HG03108 (cell line): ENCODE measurements around the gene PRDM2.
"Not testable (repeated sequence)": the region's sequence is repeated elsewhere in the genome, so short reads cannot be mapped to it uniquely, and the experiment has no call there.

Experiments
- ATAC-seq: cut with Tn5 transposase; IDR thresholded peaks from one replicate; pipeline ENCODE4 v1.9.1; 2021; ENCODE audit warnings: moderate library complexity; ENCODE audit not compliant: unreplicated experiment

PRDM2 gene

DNA sequence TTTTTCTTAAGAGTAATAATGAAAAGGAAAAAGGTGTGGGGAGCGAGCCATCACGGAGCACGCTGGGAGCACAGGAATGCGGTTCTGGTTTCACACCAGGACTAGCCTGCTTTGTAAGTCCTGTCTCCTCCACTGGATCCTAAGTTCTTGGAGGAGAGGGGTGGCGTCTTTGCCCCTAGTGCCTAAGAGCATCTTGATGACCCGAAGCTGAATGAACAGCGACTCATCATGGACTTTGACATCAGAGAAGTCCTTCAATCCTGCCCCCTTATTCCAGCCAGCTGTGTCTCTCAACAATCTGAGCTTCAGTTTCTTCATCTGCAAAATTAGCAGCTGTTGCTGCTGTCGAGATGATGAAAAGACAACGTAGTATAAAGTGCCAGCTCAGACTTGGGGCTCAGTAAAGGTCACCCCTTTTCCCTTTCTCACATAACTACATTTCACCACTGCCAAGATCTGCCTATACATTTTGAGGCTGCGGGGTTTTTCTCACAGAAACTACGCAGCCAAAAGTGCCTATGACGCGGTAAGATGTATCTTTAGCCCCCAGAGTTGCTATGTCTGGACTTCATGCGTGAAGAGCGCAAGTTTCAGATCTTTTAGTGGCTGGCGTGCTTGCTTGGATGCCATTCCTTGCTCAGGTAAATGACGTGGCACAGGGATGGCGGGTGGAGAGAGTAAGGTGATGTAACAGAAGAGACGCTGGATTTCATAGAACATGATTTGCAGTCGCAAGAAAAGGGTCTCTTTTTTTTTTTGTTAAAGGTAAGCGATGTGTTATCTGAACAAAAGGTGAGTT is 4.9 kb upstream of the PRDM2 start:
- ATAC-seq = no peak

DNA sequence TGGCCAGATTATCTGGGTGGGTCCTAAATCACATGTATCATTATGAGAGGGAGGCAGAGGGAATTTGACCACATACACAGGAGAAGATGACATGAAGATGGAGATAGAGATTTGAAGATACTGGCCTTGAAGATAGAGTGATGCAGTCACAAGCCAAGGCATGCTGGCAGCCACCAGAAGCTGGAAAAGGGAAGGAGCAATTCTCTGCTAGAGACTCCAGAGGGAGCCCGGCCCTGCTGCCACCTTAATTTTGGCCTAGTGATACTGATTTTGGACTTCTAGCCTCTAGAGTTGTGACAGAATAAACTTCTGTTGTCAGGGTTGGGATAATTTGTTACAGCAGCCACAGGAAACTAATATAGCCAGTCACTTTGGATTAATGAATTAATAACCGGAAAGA is 2.2 kb upstream of the PRDM2 start:
- ATAC-seq = no peak

DNA sequence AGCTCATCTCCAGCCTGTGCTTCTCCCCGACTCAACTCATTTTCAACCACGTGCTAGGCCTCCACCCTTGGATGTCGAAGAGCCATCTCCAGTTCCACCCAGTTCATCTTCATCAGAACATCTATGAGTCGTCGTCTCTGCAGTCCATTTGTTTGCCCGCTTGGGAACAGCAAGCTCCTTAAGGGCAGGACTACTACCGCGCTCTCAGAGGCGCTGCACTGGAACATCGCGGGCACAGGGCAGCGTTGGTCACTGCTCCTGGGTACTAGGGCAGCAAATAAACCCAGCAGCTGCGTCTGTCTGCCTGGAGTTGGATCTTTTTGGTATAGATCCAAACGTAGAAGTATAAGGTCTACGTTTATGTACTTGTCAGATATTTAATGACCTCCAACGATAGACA is 478 bp upstream of the PRDM2 start:
- ATAC-seq = no peak

DNA sequence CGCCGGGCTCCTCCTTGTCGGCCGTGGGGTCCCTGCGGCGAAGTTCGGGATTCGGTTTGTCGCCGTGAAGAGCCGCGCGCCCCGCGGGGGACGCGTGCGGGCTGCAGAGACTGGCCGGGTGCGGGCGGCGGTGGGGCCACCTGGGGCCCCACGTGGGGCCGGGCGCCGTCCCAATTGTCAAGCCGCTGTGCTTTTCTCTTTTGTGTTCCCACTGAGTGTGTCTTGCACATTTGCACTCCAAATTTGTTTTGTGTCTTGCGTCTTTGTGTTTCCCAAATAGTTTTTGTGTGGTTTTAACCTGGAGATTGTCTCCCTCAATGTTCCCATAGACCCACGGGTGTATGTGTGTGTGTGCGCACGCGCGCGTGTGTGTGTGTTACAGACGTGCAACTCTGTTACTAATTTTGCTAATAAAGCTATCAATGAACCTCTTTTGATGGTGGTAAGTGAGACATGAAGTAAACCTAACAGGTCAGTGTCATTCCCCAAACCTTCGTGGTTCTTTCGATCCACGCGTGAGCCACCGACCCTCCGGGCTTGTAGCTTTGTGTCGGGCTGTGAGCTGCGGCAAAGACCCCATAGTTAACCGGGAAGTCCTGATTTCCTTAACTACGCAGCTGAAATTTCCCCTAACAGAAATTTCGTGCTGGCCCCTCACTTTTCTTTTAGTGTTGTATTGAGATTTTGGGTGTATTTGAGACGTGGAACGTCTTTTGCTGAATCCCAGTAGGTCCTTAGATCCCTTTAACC is 708 bp downstream of the PRDM2 start:
- ATAC-seq = peak; percentile 20

DNA sequence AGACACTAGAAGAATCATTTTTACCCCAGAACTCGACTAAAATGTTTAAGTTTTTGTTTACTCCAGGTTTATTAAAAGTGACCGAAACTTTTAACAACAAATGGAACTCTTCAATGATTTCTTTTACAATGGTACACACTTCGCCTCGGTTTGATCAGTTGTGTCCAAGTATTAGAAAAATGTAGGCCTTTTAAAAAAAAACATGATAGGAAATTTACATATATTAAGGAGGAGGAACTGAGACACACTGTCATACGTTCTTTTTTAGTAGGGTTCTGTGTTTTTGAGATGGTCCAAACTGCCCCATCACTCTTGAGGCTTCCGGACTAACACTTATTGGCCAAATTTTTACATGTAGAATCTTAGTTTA is 1.3 kb downstream of the PRDM2 start:
- ATAC-seq = no peak

DNA sequence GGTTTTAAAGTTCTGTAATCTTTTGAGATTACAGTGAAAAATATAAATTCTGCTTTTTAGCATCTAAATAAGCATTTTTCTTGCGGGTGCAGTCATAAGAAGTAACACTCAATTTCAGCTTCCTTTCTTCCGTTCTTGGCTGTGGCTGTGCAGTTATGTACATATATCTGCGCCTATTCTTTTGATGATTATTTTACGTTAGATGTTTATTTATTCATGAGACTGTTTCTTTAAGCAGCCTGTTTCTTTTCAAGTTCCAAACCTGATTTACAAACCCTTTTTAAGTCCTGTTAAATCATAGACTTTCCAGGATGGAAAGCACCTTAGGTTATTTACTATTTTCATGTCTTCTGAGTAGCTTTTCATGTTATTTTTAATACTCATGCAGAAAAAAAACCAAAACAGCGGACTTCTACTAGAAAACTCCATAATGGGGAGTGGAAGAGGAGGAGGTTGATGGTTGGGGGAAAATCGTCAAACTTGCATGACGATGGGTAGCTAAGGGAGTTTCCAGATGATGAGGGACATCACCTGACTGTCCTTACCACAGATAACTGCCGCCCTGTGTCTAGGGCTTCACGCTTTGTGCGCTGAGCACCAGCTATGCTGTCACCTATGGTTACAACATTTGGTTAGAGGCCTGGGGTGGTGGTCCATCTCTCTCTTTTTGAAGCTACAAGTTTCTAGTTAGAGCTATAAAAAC is 2.6 kb downstream of the PRDM2 start:
- peak; percentile 75 for ATAC-seq

DNA sequence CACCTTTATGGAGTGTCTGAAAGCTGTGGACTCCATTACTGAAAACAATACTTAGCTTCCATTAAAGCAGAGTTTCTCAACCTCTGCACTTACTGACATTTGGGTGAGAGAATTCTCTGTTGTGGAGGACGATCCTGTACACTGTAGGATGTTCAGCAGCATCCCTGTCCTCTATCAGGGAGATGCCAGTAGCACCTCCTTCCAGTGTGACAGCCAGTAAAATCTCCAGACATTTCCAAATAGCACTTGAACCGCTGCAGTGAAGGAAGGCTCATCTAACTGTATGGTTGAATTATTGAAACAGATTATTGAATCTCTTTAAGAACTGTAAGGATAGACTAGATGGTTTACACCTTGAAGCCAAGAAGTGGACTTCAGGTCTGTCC is 3.1 kb downstream of the PRDM2 start:
- ATAC-seq = no peak

DNA sequence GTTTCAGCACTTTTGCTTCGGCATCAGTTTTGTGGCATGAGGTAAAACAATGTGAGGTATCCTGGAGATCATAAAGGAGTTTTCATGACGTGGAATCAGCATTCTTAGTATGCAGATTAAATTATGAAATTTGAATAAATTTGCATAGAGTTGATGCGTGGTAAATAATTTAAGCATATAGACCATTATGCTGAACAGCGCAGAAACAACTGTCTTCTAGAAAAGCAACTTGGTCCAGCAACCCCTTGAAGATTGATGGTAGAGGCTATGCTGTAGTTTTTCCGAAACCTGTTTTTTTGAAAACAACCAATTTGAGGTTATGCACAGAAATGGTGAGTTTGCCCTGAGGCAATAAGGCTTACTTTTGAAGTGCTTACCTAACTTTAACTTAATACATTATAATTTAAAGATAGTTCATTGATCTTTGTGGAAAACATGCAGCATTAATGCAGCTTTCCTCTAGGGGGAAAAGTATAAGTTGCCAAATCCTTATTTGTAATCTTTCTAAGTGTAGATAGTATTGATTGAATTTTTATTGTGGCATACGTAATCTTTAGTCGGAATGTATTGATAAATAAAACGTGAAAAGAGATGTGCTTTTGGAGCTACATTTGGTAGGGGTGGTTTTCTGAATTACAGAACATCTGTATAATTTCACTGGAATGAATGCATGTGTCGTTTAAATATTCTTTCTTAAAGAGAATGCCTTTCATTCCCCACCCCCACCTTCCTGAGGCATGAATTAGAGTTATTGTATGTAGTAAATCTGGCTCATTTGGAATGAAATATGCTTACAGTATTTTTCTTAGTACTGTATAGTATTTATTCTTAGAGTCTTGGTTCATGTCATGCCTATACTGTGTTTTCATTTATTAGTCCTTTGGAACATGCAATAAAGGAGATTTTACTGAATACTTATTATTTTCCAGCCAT is 3.8 kb downstream of the PRDM2 start:
- ATAC-seq = no peak

DNA sequence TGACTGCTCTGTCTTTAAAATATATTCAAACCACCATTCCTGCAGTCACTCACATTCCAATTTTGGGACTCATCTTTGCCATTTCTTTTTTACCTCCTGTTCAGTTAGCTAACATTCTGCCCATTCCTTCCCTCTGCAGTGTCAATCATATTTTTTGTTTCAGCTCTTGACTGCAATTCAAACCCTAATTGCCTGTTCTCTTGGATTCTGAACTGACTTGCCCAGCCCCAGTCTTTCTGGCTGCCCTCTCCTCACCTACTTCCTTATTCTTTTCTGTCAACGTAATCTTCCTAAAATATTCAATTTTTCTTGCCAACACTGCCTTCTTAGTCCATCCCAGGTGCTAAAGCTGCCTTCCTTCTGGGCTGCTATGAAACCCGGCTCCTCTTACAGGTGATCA is 6.1 kb downstream of the PRDM2 start:
- ATAC-seq = no peak

DNA sequence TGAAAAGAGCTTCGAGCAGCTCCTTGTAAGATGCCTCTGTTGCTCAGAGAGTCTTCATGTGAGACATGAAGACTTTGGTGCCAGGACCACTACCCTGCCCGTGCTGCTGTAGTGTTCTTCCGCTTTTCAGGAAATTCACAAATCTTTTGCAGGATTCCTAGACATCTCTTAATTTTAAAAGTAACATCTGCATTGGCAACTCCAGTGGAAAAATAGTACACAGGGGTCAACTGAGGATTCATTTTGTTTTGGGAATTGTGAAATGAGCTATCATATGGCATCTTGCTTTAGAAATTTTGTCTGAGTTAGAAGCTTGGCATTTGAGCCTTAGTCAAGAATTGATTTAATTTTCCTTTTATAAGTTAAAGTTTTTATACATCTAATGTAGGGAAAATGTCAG is 7.2 kb downstream of the PRDM2 start:
- ATAC-seq = no peak

DNA sequence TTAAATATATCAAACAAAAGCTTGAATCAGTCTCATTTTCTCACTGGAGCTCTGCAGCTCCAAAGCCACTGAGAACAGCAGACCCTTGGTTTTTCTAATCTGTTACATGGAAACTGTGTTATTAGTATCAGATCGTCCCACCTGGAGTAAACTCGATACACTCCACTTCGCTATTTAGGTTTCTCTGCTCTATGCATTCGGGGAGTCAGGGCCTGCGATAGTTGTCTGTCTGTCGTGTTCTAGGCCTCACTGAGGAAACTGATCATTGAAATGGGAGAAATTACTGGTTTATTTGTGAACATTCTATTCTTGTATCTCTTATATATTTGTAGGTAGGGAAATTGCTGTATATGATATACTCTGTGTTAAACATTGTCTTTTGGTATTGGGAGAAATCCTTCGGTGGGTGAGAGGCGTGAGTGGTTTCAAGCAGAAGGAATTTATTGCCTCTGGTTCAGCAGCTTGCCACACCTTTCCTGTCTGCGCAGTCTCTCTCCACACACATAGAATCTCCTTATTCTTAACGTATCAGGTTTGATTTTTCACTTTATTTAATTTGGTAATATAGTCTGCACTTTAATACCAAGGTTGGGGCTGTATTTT is 8.5 kb downstream of the PRDM2 start:
- ATAC-seq = no peak

DNA sequence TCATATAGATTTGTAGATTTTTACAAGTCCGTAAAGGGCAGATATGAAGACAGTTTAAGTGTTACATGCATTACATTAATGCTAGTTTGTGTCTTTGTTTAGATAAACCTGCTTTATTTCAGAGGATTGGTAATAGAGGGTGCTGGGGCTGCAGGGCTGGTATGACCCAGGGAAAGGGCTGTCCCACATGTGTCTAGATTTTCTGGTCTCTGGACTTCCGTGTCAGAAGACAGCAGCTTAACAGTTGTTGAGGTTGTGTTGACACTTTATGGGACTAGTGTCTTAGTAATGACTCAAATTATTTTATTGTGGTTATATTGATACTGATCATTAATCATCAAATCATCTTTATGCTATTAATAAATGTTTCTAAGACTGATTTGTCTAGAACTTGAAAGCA is 10.1 kb downstream of the PRDM2 start:
- no peak for ATAC-seq

DNA sequence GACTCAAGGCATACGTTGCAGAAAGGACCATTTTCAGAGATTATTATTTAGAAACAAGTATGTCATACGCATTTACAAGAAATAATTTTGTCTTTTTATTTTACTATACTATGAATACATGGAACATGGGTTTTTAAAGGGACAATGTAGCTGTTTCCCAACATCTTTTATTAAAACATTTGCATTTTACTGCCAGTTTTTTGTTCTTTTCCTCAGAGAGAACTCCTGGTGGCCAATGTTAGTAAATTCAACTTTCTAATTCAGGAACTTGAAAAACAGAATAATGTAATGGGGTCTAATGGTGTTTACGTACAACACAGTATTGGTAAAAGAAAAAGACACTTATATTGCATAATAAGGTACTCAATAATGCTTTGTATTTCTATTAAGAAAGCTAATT is 14.9 kb downstream of the PRDM2 start:
- no peak for ATAC-seq

DNA sequence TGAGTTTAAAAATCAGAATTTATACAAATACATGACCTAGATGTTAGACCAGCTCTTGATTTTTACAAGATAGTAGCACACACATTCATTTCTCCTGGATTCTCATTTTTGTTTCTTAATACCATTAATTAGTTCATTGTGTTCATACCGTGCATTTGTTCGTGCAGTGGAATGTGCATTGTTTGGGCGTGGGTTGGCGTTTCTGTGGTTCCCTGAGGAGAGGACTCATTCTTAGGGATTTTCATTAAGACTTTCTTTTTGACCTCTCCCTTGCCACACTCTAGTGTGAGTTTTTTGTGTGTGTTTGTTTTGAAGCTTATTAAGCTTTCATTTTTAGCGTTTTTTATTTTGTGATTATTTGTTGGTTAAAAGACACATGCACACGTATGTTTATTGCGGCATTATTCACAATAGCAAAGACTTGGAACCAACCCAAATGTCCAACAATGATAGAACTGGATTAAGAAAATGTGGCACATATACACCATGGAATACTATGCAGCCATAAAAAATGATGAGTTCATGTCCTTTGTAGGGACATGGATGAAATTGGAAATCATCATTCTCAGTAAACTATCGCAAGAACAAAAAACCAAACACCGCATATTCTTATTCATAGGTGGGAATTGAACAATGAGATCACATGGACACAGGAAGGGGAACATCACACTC is 15.8 kb downstream of the PRDM2 start:
- ATAC-seq = not testable (repeated sequence)

DNA sequence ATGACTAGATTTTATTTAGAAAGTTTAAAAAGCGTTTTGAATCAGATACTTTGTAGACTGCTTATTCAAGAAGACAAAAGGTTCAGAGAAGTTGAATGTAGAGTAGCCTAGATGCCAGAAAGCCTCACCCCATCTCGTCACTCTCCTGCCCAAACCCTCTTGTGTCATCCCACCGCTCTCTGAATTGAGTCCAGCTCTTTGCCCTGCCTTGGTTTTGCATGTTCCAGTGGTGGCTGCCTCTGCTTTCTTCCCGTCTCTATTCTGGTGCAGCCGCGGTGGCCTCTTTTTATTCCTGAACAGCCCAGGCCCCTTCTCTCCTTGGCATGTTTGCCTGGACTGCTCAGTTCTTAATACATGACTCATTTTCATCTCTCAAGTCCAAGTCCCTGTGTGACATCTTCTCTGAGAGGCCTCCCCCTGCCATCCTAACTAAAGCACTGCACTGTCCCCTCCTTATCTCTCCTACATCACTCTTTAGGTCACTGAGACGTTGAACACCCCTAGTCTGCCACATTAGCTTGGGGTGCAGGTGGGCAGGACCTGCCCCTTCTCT is 22.9 kb downstream of the PRDM2 start:
- no peak for ATAC-seq

DNA sequence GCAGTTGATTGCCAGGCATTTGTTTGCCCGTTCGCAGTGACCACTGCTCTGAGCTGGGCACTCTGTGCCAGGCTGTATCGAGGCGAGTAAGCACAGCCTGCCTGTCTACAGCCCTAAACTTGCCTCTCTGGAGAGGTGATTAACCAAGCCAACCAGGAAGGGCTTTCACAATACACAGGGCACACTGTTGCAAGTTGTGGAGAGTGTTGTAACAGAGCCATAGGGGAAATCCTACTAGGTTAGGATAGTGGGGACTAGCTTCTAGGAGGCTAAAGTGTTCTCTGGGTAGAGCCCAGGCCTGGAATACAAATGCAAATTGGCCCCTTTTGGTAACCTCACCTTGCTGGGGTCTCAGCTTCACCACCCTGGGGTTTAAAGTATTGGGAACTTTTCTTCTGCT is 23.8 kb downstream of the PRDM2 start:
- no peak for ATAC-seq

DNA sequence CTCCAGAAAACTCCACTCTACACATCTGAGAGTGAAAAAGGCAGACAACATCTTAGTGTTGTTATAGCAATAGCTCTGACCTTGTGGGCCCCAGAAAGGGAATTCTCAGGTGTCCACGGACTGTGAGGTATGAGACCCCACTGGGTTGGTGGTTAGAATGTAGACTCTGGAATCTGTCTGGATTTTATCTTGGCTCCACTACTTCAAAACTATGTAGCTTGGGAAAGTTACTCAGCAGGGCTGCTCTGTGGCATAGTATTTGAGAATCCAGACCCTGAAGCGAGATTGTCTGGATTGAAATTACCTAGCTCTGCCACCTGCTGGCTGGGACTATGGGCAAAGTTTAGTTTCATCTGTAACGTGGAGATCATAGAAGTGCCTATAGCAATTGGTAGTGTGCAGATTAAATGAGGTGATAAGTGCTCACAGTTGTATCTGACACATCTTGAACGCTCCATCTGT is 25.8 kb downstream of the PRDM2 start:
- no peak for ATAC-seq

DNA sequence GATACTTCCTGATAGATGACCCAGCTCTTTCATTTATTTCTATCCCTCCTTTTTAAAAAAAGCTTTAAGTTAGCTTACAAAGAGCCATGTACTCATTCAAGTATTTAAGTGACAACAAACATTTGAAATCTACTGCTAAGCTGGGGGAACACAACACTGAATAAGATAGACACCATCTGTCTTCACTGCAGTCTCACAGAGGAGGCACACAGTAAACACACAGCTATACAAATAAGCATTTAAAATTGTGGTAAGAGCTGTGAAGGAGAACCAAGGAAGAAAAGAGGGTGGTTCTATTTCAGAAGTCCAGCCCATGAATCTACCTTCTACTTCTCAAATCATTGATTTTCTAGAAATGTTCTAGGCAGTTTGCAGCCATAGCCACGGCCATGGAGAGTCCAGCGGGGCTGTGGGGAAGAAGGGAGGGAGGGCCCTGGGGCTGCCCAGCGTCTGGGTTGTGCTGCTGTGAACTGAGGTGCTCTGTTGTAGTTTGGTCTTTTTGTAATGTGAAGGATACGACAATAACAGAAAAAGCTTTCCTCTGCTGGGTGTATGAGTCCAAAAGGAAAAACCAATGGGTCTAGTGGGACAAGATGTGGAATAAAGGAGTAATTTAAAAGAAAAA is 28.2 kb downstream of the PRDM2 start:
- no peak for ATAC-seq

DNA sequence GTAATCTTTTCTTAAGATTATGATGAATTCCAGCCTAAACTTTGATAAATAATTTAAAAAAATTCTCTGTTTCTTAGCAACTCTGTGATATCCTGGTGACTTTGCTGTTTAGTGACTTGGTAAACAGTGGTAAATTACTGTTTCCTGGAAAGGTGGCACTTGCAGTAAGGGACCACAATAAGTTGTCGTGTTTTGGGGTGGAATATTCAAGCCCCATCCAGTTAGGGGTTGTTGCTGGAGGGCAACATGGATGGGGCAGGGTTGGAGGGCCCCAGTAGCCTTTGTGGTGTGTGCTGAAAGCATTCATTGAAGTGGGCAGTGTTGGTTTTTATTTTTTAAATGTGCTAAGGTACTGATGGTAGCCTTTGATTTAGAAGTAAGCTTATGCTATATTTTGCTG is 30.3 kb downstream of the PRDM2 start:
- ATAC-seq = no peak
